G401 (cell line): Measurements from ENCODE around the gene KLHDC3. TPM values are rescaled to one million over a fixed set of nuclear protein-coding genes. Genes with fewer than 3 reads are reported as not detected.

Source experiments
- DNase-seq: peaks from one replicate; pipeline ENCODE4 v3.0.0-alpha.2; 2015; ENCODE audit warnings: low spot score
- in situ Hi-C: cut with HindIII; loops from 2 replicates; pipeline ENCODE4 v1.10.0; 2016; ENCODE audit warnings: low sequenced_read_pairs, mixed read lengths
- total RNA-seq: library from RNA; depleted of rRNA; stranded (reverse); fragments of >200 nt; shearing (Covaris generic); gene quantifications from 2 replicates; pipeline ENCODE4 v1.2.3, GENCODE V29; 2014; rRNA removed

KLHDC3 gene
- total RNA-seq, 1 experiment from 2014 or later, result 136 TPM

- in situ Hi-C loops, result no loop called here
- no peak for DNase-seq
Observed at GRCh38 chr6:43052225-43052841, 38.3 kb downstream of the KLHDC3 start.

DNA sequence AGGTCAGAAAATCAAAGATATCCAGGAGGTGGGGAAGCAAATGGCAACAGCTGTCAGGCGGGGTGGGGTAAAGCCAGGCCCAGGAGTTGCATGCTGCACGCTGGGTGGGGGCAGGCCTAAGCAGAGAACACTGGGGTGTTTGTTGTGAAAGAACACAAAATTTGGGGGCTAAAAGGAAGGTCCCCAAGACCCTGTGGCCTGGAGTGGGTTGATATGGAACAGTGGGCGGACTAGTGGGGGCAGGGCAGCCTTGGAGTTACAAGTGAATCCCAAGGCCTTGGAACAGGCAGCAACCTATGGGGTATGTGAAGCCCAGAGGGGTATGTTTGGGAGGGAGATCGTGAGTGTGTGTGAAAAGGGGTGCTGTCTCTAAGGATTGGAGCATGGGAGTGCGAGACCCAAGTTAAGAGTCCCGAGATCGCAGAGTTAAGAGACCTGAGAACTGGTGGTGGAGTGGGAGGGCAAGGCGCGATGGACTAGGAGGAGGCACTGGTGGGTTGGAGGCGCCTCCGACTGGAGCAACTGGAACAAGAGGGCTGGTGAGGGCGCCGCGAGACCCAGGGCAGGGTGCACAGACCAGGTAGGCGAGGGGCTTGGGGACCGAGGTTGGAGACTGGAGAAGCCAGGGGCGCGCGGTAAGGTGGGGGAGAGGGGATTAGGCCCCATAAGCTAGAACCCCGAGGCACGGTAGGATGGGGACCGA is 38.9 kb downstream of the KLHDC3 start:
- in situ Hi-C loops, result no loop called here
- no peak for DNase-seq

- DNase-seq, result peak; percentile 97
- in situ Hi-C loops, result no loop called here
Observed at GRCh38 chr6:43053545-43054205, 39.6 kb downstream of the KLHDC3 start, which contains the start of gene CUL7. TSS of gene CUL7 (minus strand) at chr6:43053851. CDS start at chr6:43052788, 1,063 bp downstream.

GRCh38 chr6:43054206-43054943 is 40.3 kb downstream of the KLHDC3 start:
- in situ Hi-C loops, result no loop called here
- DNase-seq, result no peak

GRCh38 chr6:43055966-43056365 is 41.9 kb downstream of the KLHDC3 start:
- DNase-seq, result no peak
- in situ Hi-C loops, result no loop called here

DNA sequence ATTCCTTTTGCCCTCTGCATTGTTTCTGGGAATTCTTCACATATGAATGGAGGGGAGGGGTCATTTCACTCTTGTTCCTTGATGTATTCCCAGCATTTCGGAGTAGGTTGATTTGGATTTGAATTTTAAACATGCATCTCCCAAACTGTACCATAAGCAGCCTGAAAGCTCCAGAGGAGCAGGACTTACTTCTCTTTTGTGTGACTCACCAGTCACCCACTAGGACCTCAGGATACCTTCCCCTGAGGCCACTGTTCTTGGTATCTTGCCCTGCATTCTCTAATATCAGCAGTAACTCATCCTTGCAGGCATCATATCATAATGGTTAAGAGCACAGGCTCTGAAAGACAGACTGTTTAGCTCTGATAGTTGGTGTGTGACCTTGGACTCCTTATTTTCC is 44.5 kb downstream of the KLHDC3 start:
- DNase-seq, result no peak
- in situ Hi-C loops, result no loop called here

- in situ Hi-C loops, result no loop called here
- peak; percentile 100 for DNase-seq
Observed at GRCh38 chr6:43059168-43060033, 45.4 kb downstream of the KLHDC3 start, which contains the start of the genes KLC4 and MRPL2. TSS of gene KLC4 (plus strand) at chr6:43059631. CDS start at chr6:43061336, 1,705 bp downstream. TSS of gene MRPL2 (minus strand) at chr6:43059434. CDS start at chr6:43059381, 53 bp downstream.

DNA sequence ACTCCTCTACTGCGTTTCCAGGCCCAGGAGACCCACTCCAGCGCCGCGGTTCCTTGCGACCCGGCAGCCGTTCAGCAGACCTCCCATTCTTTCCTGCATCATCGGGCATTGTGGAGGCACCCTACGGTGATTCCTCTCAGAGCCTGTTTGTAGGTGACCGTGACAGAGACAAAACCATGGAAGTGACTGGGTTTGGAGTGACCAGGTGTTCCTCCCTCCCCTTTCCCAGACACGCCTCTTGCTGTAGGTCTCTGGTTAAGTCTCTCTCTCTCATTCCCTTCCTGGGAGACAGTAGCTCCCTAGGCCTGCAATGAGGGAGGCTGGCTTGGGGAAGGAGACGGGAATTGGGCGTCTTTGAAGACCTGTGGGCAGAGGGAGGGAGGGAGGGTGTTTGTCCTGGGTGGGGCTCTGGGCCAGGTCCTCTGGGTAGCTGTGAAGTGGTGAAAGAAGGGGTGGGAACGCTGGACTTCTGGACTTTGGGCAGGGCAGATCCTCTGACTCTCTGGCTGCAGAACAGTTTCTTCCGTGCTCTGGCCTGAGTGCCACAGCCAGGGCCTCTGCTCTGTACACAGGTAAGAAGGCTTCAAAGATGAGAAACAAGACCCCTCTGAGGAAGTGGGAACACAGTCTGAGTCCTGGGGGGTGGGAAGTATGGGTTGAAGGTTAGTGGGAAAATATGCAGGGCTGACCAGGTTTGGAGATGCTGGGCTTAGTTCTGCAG is 46.1 kb downstream of the KLHDC3 start:
- peak; percentile 48 for DNase-seq
- in situ Hi-C loops, result no loop called here

DNA sequence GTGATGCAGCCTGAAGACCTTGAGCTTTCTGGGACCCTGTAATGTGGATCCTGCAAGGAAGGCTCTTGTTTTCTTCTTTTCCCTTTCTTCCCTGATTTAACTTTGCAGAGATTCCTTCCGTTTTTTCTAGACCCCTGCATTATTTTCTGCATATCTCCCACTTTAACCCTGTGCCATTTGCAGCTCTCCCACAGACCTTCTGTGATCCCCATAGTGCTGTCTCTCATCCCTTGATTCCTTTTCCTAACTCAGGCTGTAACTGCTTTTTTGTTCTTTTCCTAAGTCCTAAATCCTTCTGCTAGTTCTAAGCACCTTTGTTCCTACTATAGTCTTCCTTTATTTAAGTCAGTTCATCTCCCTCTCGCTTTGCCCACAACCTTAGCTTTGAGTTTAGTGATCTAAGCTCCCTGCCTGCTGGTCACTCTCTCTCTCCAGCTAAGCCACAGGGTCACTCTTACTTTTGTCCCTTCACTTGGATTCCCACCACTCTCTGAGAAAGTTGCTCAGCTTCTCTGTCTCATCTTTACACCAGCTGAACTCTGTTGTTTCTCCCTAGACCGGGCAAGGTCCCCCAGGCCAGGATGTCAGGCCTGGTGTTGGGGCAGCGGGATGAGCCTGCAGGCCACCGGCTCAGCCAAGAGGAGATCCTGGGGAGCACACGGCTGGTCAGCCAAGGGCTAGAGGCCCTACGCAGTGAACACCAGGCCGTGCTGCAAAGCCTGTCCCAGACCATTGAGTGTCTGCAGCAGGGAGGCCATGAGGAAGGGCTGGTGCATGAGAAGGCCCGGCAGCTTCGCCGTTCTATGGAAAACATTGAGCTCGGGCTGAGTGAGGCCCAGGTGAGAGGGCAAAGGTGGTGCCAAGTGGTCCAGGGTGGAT is 46.9 kb downstream of the KLHDC3 start:
- no peak for DNase-seq

DNA sequence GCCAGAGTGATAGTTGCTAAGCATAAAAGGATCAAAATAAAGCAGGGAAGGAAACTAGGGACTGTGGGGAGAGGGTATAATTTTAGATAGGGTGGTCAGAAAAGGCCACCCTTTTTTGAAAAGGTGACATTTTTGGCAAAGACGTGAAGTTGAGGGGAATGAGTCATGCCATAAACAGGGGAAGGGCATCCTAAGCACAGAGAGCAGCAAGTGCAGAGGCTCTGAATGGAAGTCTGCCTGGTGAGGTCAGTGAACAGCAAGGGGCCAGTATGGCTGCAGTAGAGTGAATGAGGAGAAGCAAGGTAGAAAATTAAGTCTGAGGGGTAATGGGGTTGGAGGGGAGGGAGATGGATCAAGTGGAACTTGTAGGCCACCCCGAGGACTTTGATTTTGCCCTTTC is 47.8 kb downstream of the KLHDC3 start:
- in situ Hi-C loops, result no loop called here
- DNase-seq, result no peak

More for the DNA sequence above, 46.9 kb downstream of the KLHDC3 start:
- in situ Hi-C loops, result no loop called here

DNA sequence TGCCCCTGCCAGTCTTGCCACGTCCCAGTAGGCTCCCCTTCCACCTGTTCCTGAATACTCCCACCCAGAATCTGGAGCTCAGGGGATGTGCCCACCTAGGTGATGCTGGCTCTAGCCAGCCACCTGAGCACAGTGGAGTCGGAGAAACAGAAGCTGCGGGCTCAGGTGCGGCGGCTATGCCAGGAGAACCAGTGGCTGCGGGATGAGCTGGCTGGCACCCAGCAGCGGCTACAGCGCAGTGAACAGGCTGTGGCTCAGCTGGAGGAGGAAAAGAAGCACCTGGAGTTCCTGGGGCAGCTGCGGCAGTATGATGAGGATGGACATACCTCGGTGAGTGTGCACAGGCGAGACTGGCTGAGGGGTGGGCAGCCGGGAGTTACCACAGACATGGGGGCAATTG is 48.8 kb downstream of the KLHDC3 start:
- DNase-seq, result no peak
- in situ Hi-C loops, result no loop called here

- in situ Hi-C loops, result no loop called here
- DNase-seq, result peak; percentile 47
Observed at GRCh38 chr6:43070028-43070632, 56.1 kb downstream of the KLHDC3 start.

Other genes with a start within 250 kb of the KLHDC3 start
- gene BICRAL, start 232.2 kb upstream of the KLHDC3 start, total RNA-seq, result 0.37 and 1.6 TPM in 2 replicates
- 120 and 159 TPM in 2 replicates for gene RPL7L1, start 134.6 kb upstream of the KLHDC3 start, total RNA-seq
- gene PTCRA, start 98.2 kb upstream of the KLHDC3 start, total RNA-seq, result not detected in 2 replicates
- 47.5 and 52.5 TPM in 2 replicates for gene CNPY3, start 84.8 kb upstream of the KLHDC3 start, total RNA-seq
- 0.75 TPM in 1 of 2 replicates, not detected in the other for gene GNMT, start 53.5 kb upstream of the KLHDC3 start, total RNA-seq
- gene PEX6, start 35.1 kb upstream of the KLHDC3 start, total RNA-seq, result 14.1 and 19.2 TPM in 2 replicates
- 64.8 and 71.0 TPM in 2 replicates for gene PPP2R5D, start 29.7 kb upstream of the KLHDC3 start, total RNA-seq
- gene MEA1, start 303 bp upstream of the KLHDC3 start, total RNA-seq, result 77.0 and 78.3 TPM in 2 replicates
- gene RRP36, start 7.4 kb downstream of the KLHDC3 start, total RNA-seq, result 140 and 164 TPM in 2 replicates
- gene CUL7, start 39.6 kb downstream of the KLHDC3 start, total RNA-seq, result 29.0 and 33.1 TPM in 2 replicates
- gene MRPL2, start 45.2 kb downstream of the KLHDC3 start, total RNA-seq, result 51.0 and 92.2 TPM in 2 replicates
- 13.8 and 14.1 TPM in 2 replicates for gene KLC4, start 45.4 kb downstream of the KLHDC3 start, total RNA-seq
- gene PTK7, start 62.1 kb downstream of the KLHDC3 start, total RNA-seq, result 237 and 257 TPM in 2 replicates
- gene SRF, start 157.0 kb downstream of the KLHDC3 start, total RNA-seq, result 43.1 and 46.2 TPM in 2 replicates
- 0.98 and 8.9 TPM in 2 replicates for gene CUL9, start 167.9 kb downstream of the KLHDC3 start, total RNA-seq
- 223 and 291 TPM in 2 replicates for gene DNPH1, start 215.2 kb downstream of the KLHDC3 start, total RNA-seq
- not detected in 2 replicates for gene TTBK1, start 229.2 kb downstream of the KLHDC3 start, total RNA-seq